Caco-2 (cell line): Measurements from ENCODE around the gene EFNA1. TPM values are rescaled to one million over a fixed set of nuclear protein-coding genes. Genes with fewer than 3 reads are reported as not detected.

ENCODE experiments used
- BruUV-seq: library from RNA; stranded (reverse); fragments of 400-500 nt; replicated peaks from 2 replicates; lab custom pipeline; 2021; lab: Mats Ljungman, UMichigan
- CTCF ChIA-PET: fragments of 300-600 bp; sonication (Branson Sonifier 250); formaldehyde crosslinking; loops from one replicate; lab custom pipeline; 2022; ENCODE audit warnings: antibody characterized with exemption; lab: Charles Lee
- POLR2A ChIA-PET: fragments of 300-600 bp; sonication (Branson Sonifier 250); formaldehyde crosslinking; loops from one replicate; lab custom pipeline; 2022; ENCODE audit warnings: antibody characterized with exemption; lab: Charles Lee
- DNase-seq, 2 experiments: peaks; one replicate each; pipeline versions ENCODE4 v3.0.0 to v3.0.0-alpha.2; 2020 to 2022
- H3K27me3 ChIP-seq: replicated peaks from 2 replicates; pipeline ENCODE4 v1.6.0; 2011; ENCODE audit warnings: low read length; ENCODE audit not compliant: control insufficient read depth, insufficient read depth
- H3K36me3 ChIP-seq: 2 replicates; pipeline ENCODE4 v1.5.1; 2011; ENCODE audit warnings: low read length; ENCODE audit not compliant: control insufficient read depth, insufficient read depth
- H3K4me1 ChIP-seq: fragments of 250-450 bp; sonication (Bioruptor Pico); 2 replicates; pipeline ENCODE4 v1.5.1; 2020; ENCODE audit warnings: mild to moderate bottlenecking
- H3K4me3 ChIP-seq: 2 replicates; pipeline ENCODE4 v1.5.1; 2011; ENCODE audit warnings: low read depth, mild to moderate bottlenecking, control low read depth, low read length
- H3K9me3 ChIP-seq: fragments of 250-450 bp; sonication (Bioruptor Pico); 2 replicates; pipeline ENCODE4 v1.5.1; 2020; ENCODE audit warnings: mild to moderate bottlenecking, moderate library complexity
- H3K27ac Mint-ChIP-seq: one replicate; pipeline ENCODE4 v1.8.0; 2022; ENCODE audit warnings: mixed read lengths; ENCODE audit not compliant: unreplicated experiment
- H3K27me3 Mint-ChIP-seq: one replicate; pipeline ENCODE4 v1.8.0; 2022; ENCODE audit warnings: mixed read lengths; ENCODE audit not compliant: insufficient read depth, unreplicated experiment
- H3K36me3 Mint-ChIP-seq: one replicate; pipeline ENCODE4 v1.8.0; 2022; ENCODE audit warnings: mild to moderate bottlenecking, mixed read lengths; ENCODE audit not compliant: insufficient read depth, unreplicated experiment
- H3K4me1 Mint-ChIP-seq: one replicate; pipeline ENCODE4 v1.8.0; 2022; ENCODE audit warnings: low read depth, mixed read lengths; ENCODE audit not compliant: unreplicated experiment
- H3K4me3 Mint-ChIP-seq: one replicate; pipeline ENCODE4 v1.8.0; 2022; ENCODE audit warnings: mild to moderate bottlenecking, moderate library complexity, mixed read lengths; ENCODE audit not compliant: unreplicated experiment
- H3K9me3 Mint-ChIP-seq: one replicate; pipeline ENCODE4 v1.8.0; 2022; ENCODE audit warnings: mixed read lengths; ENCODE audit not compliant: unreplicated experiment
- intact Hi-C: fragments of 100-400 bp; cut with micrococcal nuclease; formaldehyde crosslinking; loops from one replicate; pipeline ENCODE4 v1.10.0; 2022; ENCODE audit not compliant: unreplicated experiment
- total RNA-seq: library from RNA; stranded (reverse); gene quantifications from 2 replicates; pipeline ENCODE4 v1.2.3, GENCODE V29; 2022
- TF ChIP-seq, protein P1 (sequence below), 2 experiments: fragments of 200-600 bp in 1 of 2; IDR thresholded peaks; 1 replicate in 1 of 2; 2 replicates in 1 of 2; pipeline versions ENCODE4 v1.5.1 to v1.8.0; 2011 to 2022; ENCODE audit warnings: antibody characterized with exemption in 1 of 2, control low read depth in 1 of 2, inconsistent platforms in 1 of 2, low read depth in 1 of 2, low read length in 1 of 2, mild to moderate bottlenecking in 1 of 2, moderate library complexity in 1 of 2; ENCODE audit not compliant: insufficient read depth in 1 of 2, severe bottlenecking in 1 of 2, unreplicated experiment in 1 of 2

EFNA1 gene
- total RNA-seq, 1 experiment from 2014 or later, result 47.9 TPM

DNA sequence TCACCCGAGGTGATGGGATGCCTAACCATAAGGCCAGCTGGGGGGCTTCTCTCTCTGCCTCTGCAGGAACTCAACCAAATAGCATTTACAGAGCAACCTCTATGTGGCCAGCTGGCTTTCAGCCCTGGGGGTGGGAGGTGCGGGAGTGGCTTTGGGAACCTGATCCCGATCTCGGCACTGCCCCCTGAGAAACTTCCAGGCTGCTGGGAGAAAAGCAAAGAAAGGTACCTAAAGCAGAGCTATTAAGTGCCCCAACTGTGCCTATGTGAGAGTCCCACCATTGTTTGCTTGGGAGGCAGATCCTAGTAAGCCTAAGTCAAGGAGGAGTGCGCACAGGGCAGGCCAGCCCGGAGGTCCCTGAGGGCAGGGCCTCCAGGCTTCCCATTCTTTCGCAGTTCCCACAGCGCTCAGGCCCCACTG is 38.4 kb downstream of the EFNA1 start:
- POLR2A ChIA-PET, result interaction anchor here (0.5 kb wide), 1 partner anchor 66 kb away, joined by 3 read pairs; no protein-coding TSS in a partner anchor
- intact Hi-C loops, result loop anchor here (2.0 kb wide), 1 partner anchor 31 kb away; the partner anchor contains the start of gene SLC50A1
- CTCF ChIA-PET, result interaction anchor here (3.2 kb wide), 1 partner anchor 74 kb away, joined by 147 read pairs; no protein-coding TSS in a partner anchor
- no TSS peak for BruUV-seq
- no peak for DNase-seq
- no peaks in the 10 kb centered on the region for H3K27me3 ChIP-seq
- Mint-ChIP-seq H3K4me1 (no peaks in the 10 kb centered on the region), H3K27me3 (no peaks in the 10 kb centered on the region), H3K27ac (no peak overlapping the region), H3K36me3 (peaks cover 12% of the 10 kb centered on the region), H3K9me3 (no peaks in the 10 kb centered on the region), H3K4me3 (no peak overlapping the region)
- H3K4me3 ChIP-seq, result no peak overlapping the region
- H3K9me3 ChIP-seq, result no peaks in the 10 kb centered on the region
- no peaks in the 10 kb centered on the region for H3K36me3 ChIP-seq
- TF ChIP-seq, protein P1, sequence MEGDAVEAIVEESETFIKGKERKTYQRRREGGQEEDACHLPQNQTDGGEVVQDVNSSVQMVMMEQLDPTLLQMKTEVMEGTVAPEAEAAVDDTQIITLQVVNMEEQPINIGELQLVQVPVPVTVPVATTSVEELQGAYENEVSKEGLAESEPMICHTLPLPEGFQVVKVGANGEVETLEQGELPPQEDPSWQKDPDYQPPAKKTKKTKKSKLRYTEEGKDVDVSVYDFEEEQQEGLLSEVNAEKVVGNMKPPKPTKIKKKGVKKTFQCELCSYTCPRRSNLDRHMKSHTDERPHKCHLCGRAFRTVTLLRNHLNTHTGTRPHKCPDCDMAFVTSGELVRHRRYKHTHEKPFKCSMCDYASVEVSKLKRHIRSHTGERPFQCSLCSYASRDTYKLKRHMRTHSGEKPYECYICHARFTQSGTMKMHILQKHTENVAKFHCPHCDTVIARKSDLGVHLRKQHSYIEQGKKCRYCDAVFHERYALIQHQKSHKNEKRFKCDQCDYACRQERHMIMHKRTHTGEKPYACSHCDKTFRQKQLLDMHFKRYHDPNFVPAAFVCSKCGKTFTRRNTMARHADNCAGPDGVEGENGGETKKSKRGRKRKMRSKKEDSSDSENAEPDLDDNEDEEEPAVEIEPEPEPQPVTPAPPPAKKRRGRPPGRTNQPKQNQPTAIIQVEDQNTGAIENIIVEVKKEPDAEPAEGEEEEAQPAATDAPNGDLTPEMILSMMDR (IDR thresholded peaks at IDR 0.05; ENCODE audit: insufficient read depth in 1 of 2, low read depth in 1 of 2, low read length in 1 of 2, severe bottlenecking in 1 of 2, unreplicated experiment in 1 of 2), result no peak
- peaks cover 4% of the 10 kb centered on the region; the same call in 1 of the 2 replicates for H3K4me1 ChIP-seq

DNA sequence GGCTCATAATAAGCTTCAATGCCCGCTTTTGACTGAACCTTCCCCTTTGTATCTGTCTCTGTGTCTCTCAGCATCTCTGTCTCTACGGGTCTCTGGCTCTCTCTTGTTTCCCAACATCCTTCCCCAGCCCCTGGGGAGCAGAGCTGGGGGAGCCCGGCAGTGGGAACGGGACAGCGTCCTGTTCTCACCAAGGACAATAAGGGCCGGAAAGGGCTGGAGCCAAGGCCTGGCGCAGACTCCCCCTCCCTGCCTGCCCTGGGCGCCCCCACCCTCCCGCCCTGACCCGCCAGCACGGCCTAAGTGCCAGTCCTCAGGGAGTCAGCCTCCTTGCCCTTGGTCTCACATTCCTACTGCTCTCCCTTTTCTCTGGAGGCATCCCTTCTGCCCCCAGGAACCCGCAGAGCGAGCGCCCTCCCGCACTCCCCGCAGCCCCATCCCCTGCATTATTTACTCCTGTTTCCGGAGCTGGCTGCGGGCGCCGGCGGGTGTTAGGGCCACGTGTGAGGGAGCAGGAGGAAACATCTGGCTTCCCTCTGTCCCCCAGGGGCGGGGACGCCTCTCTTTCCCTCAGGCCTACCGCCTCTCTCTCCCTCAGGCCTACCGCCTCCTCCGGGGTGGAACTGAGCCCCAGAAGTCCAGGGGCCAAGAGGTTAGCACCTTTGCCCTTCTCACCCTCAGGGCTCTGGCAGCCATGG is 38.9 kb downstream of the EFNA1 start:
- intact Hi-C loops, result loop anchor here (1.0 to 2.0 kb wide), 3 partner anchors 32 to 72 kb away; partner anchors contain the start of gene SLC50A1
- Mint-ChIP-seq H3K27me3 (no peaks in the 10 kb centered on the region), H3K36me3 (peaks cover 12% of the 10 kb centered on the region), H3K4me3 (no peak overlapping the region), H3K4me1 (no peaks in the 10 kb centered on the region), H3K9me3 (no peaks in the 10 kb centered on the region), H3K27ac (no peak overlapping the region)
- DNase-seq, result no peak
- H3K27me3 ChIP-seq, result no peaks in the 10 kb centered on the region
- TF ChIP-seq, protein P1 (IDR thresholded peaks at IDR 0.05; ENCODE audit: insufficient read depth in 1 of 2, low read depth in 1 of 2, low read length in 1 of 2, severe bottlenecking in 1 of 2, unreplicated experiment in 1 of 2), result no peak
- ChIA-PET POLR2A (interaction anchor here (0.5 to 1.5 kb wide), 3 partner anchors 41 to 75 kb away, joined by 3 to 6 read pairs (median 3); no protein-coding TSS in a partner anchor), CTCF (interaction anchor here (0.5 to 3.2 kb wide), 24 partner anchors 11 to 106 kb away, joined by 3 to 147 read pairs (median 6); partner anchors contain the start of gene EFNA1)
- H3K9me3 ChIP-seq, result no peaks in the 10 kb centered on the region
- H3K36me3 ChIP-seq, result no peaks in the 10 kb centered on the region
- peaks cover 4% of the 10 kb centered on the region; the same call in 1 of the 2 replicates for H3K4me1 ChIP-seq
- no peak overlapping the region for H3K4me3 ChIP-seq
- no TSS peak for BruUV-seq
